Cerebellar cortex (tissue), 1 donor: ENCODE measurements around the gene CYP4F12.

Experiments used
- DNase-seq: peaks from one replicate; pipeline ENCODE4 v3.0.0-alpha.2; 2015; ENCODE audit warnings: low spot score

Gene CYP4F12

GRCh38 chr19:15702534-15702930 lies 29.6 kb downstream of the CYP4F12 start:
- DNase-seq, result peak; percentile 5

GRCh38 chr19:15714638-15715037 lies 41.8 kb downstream of the CYP4F12 start:
- no peak for DNase-seq

GRCh38 chr19:15715642-15716041 lies 42.8 kb downstream of the CYP4F12 start:
- DNase-seq, result no peak

- no peak for DNase-seq
Measured at GRCh38 chr19:15717809-15718208, 44.9 kb downstream of the CYP4F12 start.

- DNase-seq, result no peak
Measured at GRCh38 chr19:15721268-15721667, 48.4 kb downstream of the CYP4F12 start.

GRCh38 chr19:15722956-15723355 lies 50.1 kb downstream of the CYP4F12 start:
- no peak for DNase-seq

GRCh38 chr19:15727724-15728123 lies 54.8 kb downstream of the CYP4F12 start, which contains the start of gene OR10H2:
OR10H2 (plus strand) TSS chr19:15728024; CDS start chr19:15728044, 20 bp downstream.
- no peak for DNase-seq

GRCh38 chr19:15730538-15730937 lies 57.7 kb downstream of the CYP4F12 start:
- DNase-seq, result no peak

- no peak for DNase-seq
Measured at GRCh38 chr19:15732388-15732787, 59.5 kb downstream of the CYP4F12 start.

GRCh38 chr19:15733895-15734294 lies 61.0 kb downstream of the CYP4F12 start:
- no peak for DNase-seq

GRCh38 chr19:15737722-15738121 lies 64.8 kb downstream of the CYP4F12 start, which contains the start of gene OR10H3:
OR10H3 (plus strand) TSS chr19:15737985; CDS start chr19:15741393, 3,408 bp downstream.
- no peak for DNase-seq

GRCh38 chr19:15740785-15741184 lies 67.9 kb downstream of the CYP4F12 start:
- no peak for DNase-seq
